HEK293T (cell line): ENCODE results near the gene GABRB3.

Experiments used
- CTCF ChIA-PET: fragments of 350-600 bp; formaldehyde crosslinking; extraction: SDS; loops from one replicate; lab custom pipeline; 2021; ENCODE audit warnings: antibody characterized with exemption, inconsistent platforms; lab: Yijun Ruan, JAX
- POLR2A ChIA-PET: fragments of 350-600 bp; formaldehyde crosslinking; extraction: SDS; loops from one replicate; lab custom pipeline; 2020; ENCODE audit warnings: antibody characterized with exemption, inconsistent platforms; lab: Yijun Ruan, JAX
- DNase-seq: peaks from one replicate; pipeline ENCODE4 v3.0.0; 2012; ENCODE audit warnings: mixed read lengths; ENCODE audit errors: extremely low spot score
- ARNT ChIP-seq: fragments of 450-650 bp; IDR thresholded peaks from 2 replicates; pipeline ENCODE4 v1.6.1; 2017; ENCODE audit warnings: mild to moderate bottlenecking
- BHLHE40 ChIP-seq: fragments of 450-650 bp; IDR thresholded peaks from 2 replicates; pipeline ENCODE4 v1.6.1; 2016; ENCODE audit warnings: mild to moderate bottlenecking, moderate library complexity, borderline replicate concordance
- CTBP1 ChIP-seq: fragments of 450-650 bp; IDR thresholded peaks from 2 replicates; pipeline ENCODE4 v1.6.1; 2016; ENCODE audit warnings: borderline replicate concordance
- ELF4 ChIP-seq: fragments of 450-650 bp; IDR thresholded peaks from 2 replicates; pipeline ENCODE4 v1.6.1; 2017; ENCODE audit warnings: antibody characterized with exemption
- FOXA1 ChIP-seq: fragments of 450-650 bp; IDR thresholded peaks from 2 replicates; pipeline ENCODE4 v1.6.1; 2016; ENCODE audit warnings: mild to moderate bottlenecking
- FOXK2 ChIP-seq: fragments of 450-650 bp; IDR thresholded peaks from 2 replicates; pipeline ENCODE4 v1.6.1; 2016; ENCODE audit warnings: mild to moderate bottlenecking
- FOXM1 ChIP-seq: fragments of 450-650 bp; IDR thresholded peaks from 2 replicates; pipeline ENCODE4 v1.6.1; 2017; ENCODE audit warnings: mild to moderate bottlenecking, borderline replicate concordance
- HDGF ChIP-seq: fragments of 450-650 bp; IDR thresholded peaks from 2 replicates; pipeline ENCODE4 v1.6.1; 2017; ENCODE audit warnings: antibody characterized with exemption, borderline replicate concordance
- L3MBTL2 ChIP-seq: fragments of 450-650 bp; conservative IDR thresholded peaks from 2 replicates; pipeline ENCODE4 v1.6.1; 2016; ENCODE audit warnings: mild to moderate bottlenecking
- LEF1 ChIP-seq: fragments of 450-650 bp; IDR thresholded peaks from 2 replicates; pipeline ENCODE4 v1.6.1; 2017; ENCODE audit warnings: mild to moderate bottlenecking, borderline replicate concordance
- NFRKB ChIP-seq: fragments of 450-650 bp; IDR thresholded peaks from 2 replicates; pipeline ENCODE4 v1.6.1; 2016; ENCODE audit warnings: mild to moderate bottlenecking, moderate library complexity
- PKNOX1 ChIP-seq: fragments of 450-650 bp; IDR thresholded peaks from 2 replicates; pipeline ENCODE4 v1.6.1; 2016
- SP1 ChIP-seq: fragments of 450-650 bp; IDR thresholded peaks from 2 replicates; pipeline ENCODE4 v1.6.1; 2017
- SUZ12 ChIP-seq: fragments of 450-650 bp; IDR thresholded peaks from 2 replicates; pipeline ENCODE4 v1.6.1; 2016; ENCODE audit warnings: mild to moderate bottlenecking
- TARDBP ChIP-seq: fragments of 450-650 bp; IDR thresholded peaks from 2 replicates; pipeline ENCODE4 v1.6.1; 2016
- ZNF384 ChIP-seq: fragments of 450-650 bp; IDR thresholded peaks from 2 replicates; pipeline ENCODE4 v1.6.1; 2016

Gene GABRB3

GRCh38 chr15:26790118-26790517 is 17.3 kb upstream of the GABRB3 start:
- no peak for DNase-seq
- TF ChIP-seq TARDBP (no peak), NFRKB (no peak), CTBP1 (no peak), SP1 (no peak), FOXK2 (no peak), ELF4 (no peak), SUZ12 (no peak), L3MBTL2 (no peak), BHLHE40 (no peak)
- ChIA-PET CTCF (no interaction called here), POLR2A (no interaction called here)

GRCh38 chr15:26781816-26782215 is 8.9 kb upstream of the GABRB3 start:
- ChIA-PET POLR2A (no interaction called here), CTCF (no interaction called here)
- TF ChIP-seq LEF1 (no peak), PKNOX1 (no peak), BHLHE40 (no peak), TARDBP (no peak)
- no peak for DNase-seq

DNA sequence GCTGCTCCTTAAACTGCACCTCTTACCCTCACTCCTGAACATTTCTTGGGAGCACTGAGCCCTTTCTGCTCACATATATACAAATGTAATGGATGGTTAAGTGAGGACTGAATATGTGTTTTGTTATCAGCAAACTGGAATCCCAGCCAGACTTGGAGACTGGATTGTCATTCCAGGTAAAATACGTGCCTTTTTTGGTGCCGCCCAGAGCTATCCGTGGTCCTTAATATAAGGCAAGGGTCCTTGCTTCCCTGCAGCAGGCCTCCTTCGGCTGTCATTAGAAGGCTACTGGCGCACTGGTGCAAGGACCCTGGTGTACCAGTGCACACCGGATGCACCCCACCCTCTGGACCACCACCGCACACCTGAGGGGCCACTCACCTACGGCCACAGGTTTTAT is 1.1 kb upstream of the GABRB3 start:
- ChIA-PET CTCF (no interaction called here), POLR2A (interaction anchor here (0.5 to 1.4 kb wide), 2 partner anchors 14 to 984 kb away, joined by 3 to 4 read pairs; no protein-coding TSS in a partner anchor)
- TF ChIP-seq FOXK2 (no peak), FOXA1 (no peak), FOXM1 (no peak), SP1 (no peak), SUZ12 (no peak), HDGF (no peak), L3MBTL2 (no peak), PKNOX1 (no peak), CTBP1 (no peak), ZNF384 (no peak), LEF1 (no peak), BHLHE40 (no peak), ARNT (no peak), ELF4 (no peak), NFRKB (no peak), TARDBP (no peak)
- no peak for DNase-seq

GRCh38 chr15:26773067-26773877 is 406 bp upstream of the GABRB3 start:
- POLR2A ChIA-PET = interaction anchor here (0.5 to 1.4 kb wide), 2 partner anchors 13 to 983 kb away, joined by 3 to 4 read pairs; no protein-coding TSS in a partner anchor
- TF ChIP-seq FOXA1 (no peak), LEF1 (no peak)
- peak; percentile 63 for DNase-seq
- CTCF ChIA-PET = no interaction called here

DNA sequence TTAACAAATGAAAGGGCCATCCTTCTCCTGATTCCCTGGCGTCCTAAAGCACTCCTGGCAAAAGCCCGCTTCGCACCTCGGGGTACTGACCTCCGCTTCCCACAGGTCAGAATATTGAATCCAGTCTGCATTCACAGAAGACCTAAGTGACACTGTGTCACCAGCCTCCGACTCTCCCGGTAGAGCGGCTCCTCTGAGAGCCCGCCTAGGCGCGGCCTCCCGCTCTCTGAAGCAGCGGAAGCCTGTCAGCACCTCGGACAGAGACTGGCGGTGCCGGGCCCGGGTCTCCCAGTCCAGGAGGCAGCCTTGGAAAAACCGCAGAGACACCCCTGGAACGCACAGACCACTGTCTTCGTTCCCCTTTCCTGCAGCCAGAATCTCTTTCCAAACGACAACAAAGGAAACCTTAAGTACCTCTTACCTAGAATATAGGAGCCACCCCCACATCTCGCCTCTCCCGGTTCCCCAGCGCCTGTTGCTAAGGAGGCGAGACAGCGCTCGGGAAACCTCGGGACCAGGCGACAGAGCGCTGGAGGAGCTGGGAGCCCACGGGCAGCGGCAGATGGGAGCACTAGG is 1.2 kb downstream of the GABRB3 start:
- CTCF ChIA-PET = no interaction called here
- no peak for DNase-seq
- no peak for TF ChIP-seq CTBP1
- no peak for TF ChIP-seq ELF4
- no peak for TF ChIP-seq LEF1
- no peak for TF ChIP-seq NFRKB
- no peak for TF ChIP-seq PKNOX1
- no peak for TF ChIP-seq FOXM1
- no peak for TF ChIP-seq BHLHE40
- TF ChIP-seq ARNT = no peak
- TF ChIP-seq HDGF = no peak
- no peak for TF ChIP-seq L3MBTL2
- no peak for TF ChIP-seq ZNF384
- no peak for TF ChIP-seq FOXK2
- TF ChIP-seq TARDBP = no peak
- TF ChIP-seq SP1 = no peak
- TF ChIP-seq SUZ12 = no peak
- no peak for TF ChIP-seq FOXA1
- POLR2A ChIA-PET = no interaction called here

DNA sequence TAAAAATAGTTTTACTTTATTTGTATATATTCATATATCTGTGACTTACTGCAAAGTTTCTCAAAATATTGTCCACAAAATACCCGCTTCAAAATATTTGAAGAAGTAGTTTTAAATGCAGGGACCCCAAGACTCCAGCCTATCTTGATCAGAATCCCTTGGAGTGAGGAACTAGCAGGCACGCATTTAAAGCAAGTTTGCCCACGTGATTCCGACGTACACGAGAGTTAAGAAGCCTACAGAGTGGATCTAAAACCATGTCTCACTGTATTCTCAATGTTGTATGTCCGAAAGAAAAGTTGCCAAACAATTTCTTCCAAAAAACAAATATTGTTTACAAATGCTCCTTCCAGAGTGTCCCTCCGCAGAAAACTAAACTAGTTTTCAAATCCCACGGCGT is 1.7 kb downstream of the GABRB3 start:
- DNase-seq = no peak
- TF ChIP-seq BHLHE40 (no peak), LEF1 (no peak), FOXK2 (no peak), ELF4 (no peak), SUZ12 (no peak), SP1 (no peak), TARDBP (no peak), L3MBTL2 (no peak), ARNT (no peak), ZNF384 (no peak), FOXA1 (no peak), HDGF (no peak), FOXM1 (no peak), CTBP1 (no peak), NFRKB (no peak), PKNOX1 (no peak)
- POLR2A ChIA-PET = no interaction called here
- CTCF ChIA-PET = no interaction called here
